ENCODE results near the gene MUTYH.
"Not testable (repeated sequence)": the region's sequence is repeated elsewhere in the genome, so short reads cannot be mapped to it uniquely, and the experiment has no call there.

Gene MUTYH

GRCh38 chr1:45339789-45340558, at the start of gene MUTYH, which contains the start of gene TOE1:
MUTYH (minus strand) TSS chr1:45340440; CDS start chr1:45334505, 5,935 bp downstream.
TOE1 (plus strand) TSS chr1:45340170; CDS start chr1:45340253, 83 bp downstream.
- DNase-seq (ENCODE audit: low read depth), result peak; percentile 73
- peak within 1 kb of the TSS; percentile 86 for H3K4me3 ChIP-seq (ENCODE audit: low read depth, low read length)

- no peak overlapping the region for H3K4me3 ChIP-seq (ENCODE audit: low read depth, low read length)
- no peak for DNase-seq (ENCODE audit: low read depth)
Observed at GRCh38 chr1:45386219-45386618, 46.0 kb upstream of the MUTYH start.

DNA sequence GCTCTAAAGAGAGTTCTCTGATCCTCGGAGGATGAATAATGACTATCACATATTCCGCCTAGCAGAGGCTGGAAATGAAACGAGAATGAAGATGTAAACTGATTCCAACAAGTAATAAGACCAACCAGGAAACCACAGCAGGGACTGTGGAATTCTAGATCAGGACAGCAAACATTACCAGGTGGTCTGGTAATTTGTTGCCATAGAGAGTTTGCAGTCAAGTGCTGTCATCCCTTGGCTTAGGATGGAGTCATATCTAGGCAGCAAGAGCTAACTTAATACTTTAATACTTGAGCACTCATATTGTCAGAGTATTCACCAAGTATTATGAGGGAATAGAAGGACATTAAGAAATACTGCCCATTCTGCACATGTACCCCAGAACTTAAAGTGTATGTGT, 45.1 kb upstream of the MUTYH start:
- DNase-seq (ENCODE audit: low read depth), result no peak
- H3K4me3 ChIP-seq (ENCODE audit: low read depth, low read length), result no peak overlapping the region

GRCh38 chr1:45384213-45384612, 44.0 kb upstream of the MUTYH start:
- DNase-seq (ENCODE audit: low read depth); H3K4me3 ChIP-seq (ENCODE audit: low read depth, low read length): not testable (repeated sequence)

DNA sequence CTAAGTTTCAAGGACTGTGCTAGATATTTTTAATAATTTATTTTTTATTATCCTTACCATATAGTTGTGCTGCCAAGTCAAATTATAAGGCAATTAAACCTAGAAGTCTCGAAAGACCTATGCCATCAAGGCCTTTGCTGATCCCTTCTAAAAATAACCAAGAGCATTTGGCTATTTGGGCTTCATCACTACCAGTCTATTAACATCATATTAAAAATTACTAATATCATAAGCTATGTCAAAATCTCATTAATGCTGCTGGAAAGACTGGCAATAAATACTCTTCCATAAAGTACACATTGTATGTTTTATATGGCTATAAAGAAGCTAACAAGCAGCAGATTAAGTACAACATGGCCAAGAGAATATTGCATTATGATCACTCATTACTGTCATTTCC, 43.0 kb upstream of the MUTYH start:
- no peak for DNase-seq (ENCODE audit: low read depth)
- no peak overlapping the region for H3K4me3 ChIP-seq (ENCODE audit: low read depth, low read length)

DNA sequence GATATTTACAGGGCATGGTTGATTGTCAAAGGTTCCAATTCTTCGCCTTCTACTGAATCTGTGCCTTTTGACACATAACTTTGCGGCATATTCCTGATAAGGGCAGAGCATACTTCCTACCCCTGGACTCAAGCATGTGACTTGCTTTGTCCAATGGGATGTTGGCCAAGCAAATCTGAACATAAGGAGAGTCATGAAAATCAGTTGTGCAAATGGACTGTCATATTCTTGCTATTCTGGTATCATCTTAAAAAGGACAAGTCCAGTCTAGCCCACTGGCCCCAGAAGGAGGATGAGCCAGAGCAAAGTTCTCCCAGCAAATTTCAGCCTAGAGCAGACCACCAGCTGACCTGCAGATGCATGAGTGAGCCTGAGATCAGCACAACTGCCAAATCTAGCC, 41.0 kb upstream of the MUTYH start:
- no peak for DNase-seq (ENCODE audit: low read depth)
- no peak overlapping the region for H3K4me3 ChIP-seq (ENCODE audit: low read depth, low read length)

GRCh38 chr1:45380730-45381129, 40.5 kb upstream of the MUTYH start:
- DNase-seq (ENCODE audit: low read depth), result no peak
- no peak overlapping the region for H3K4me3 ChIP-seq (ENCODE audit: low read depth, low read length)

GRCh38 chr1:45380125-45380524, 39.9 kb upstream of the MUTYH start:
- DNase-seq (ENCODE audit: low read depth), result no peak
- H3K4me3 ChIP-seq (ENCODE audit: low read depth, low read length), result no peak overlapping the region

GRCh38 chr1:45379524-45379923, 39.3 kb upstream of the MUTYH start:
- no peak overlapping the region for H3K4me3 ChIP-seq (ENCODE audit: low read depth, low read length)
- DNase-seq (ENCODE audit: low read depth), result no peak

DNA sequence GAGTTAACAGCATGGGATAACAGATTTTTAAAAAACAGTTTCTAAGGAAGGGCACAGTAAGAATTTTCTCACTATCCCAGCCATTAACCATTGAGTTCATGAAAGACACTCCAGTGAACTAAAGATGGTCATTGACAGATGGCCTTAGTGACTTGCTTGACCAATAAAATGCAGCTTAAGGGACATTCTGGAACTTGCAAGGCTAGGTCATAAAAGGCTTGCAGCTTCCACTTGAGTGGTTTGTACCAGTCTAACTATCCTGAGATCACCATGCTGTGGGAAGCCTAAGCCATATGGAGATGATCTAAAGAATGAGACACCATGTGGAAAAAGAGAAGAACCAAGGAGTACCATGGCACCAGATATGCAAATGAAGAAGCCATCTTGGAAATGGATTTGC, 37.9 kb upstream of the MUTYH start:
- DNase-seq (ENCODE audit: low read depth), result no peak

DNA sequence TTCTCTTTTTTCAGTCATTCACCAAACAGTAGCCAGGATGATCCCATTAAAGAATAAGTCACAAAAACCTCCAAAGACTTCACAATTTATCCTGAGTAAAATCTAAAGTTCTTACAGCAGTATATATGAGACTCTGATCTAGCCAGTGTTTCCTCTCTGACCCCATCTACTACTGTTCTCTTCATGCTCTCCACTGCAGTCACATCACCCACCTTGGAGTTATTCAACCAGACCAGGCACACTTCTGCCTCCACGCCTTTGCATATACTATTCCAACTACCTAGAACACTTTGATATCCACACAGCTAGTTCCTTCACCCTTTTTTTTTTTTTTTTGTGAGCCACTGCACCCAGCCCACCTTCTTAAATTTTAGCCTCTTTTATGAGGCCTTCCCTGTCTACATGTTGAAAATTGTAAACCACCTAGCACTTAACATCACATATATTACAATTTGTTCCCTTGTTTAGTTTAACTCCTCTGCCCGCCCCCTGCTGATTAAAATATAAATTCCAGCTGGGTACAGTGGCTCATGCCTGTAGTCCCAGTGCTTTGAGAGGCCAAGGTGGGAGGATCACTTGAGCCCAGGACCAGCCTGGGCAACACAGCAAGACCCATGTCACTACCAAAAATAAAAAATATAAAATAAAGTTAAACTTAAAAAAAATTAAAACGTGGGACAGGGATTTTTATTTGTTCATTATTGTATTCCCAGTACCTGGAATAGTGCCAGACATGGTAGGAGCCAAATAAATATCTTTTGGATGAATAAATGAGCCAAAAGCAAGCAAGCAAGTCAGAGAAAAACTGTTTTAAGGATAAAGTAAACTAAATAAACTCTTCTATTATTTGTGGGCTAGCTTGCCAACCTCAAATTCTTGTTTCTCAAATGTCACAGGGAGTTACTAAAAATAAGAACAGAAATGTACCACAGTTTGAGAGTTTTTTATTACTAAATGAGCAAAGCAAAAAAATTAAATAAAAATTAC, 35.2 kb upstream of the MUTYH start:
- no peak overlapping the region for H3K4me3 ChIP-seq (ENCODE audit: low read depth, low read length)
- DNase-seq (ENCODE audit: low read depth), result no peak

More for the DNA sequence above, 37.9 kb upstream of the MUTYH start:
- no peak overlapping the region for H3K4me3 ChIP-seq (ENCODE audit: low read depth, low read length)

DNA sequence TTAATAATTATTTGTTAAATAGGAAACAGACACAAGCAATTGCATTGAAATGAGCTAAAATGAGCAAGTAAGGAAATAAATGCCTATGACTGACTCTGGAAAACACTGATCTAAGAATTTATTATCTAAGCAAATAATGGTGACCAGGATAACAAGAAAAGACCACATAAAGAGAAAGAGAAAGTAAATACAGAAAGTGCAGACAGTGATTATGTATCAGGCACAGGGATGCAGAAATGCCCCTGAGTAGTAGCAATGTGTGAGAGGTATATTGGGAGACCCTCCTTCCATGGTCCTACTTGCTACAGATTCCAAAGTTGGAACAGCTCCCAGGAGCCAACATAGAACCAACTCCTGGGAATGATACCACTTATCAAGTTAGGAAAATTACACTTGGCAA, 33.3 kb upstream of the MUTYH start:
- DNase-seq (ENCODE audit: low read depth), result no peak
- H3K4me3 ChIP-seq (ENCODE audit: low read depth, low read length), result no peak overlapping the region

DNA sequence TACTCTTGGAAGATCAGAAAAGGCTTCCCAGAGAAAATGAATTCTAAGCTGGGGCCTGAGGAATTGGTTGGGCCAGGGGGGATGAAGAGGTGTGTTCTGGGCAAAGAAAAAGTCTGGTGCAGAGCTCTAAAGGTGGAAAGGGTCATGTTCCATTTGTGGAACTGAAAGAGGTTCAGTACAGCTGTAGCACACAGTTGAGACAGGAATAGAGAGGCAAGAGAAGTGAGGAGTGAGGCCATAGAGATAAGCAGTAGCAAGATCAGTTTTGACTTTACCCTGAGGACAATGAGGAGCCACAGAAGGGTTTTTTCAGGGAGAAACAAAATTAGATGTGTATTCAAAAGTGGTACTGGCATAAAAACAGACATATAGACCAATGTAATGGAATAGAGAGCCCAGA, 30.3 kb upstream of the MUTYH start:
- no peak for DNase-seq (ENCODE audit: low read depth)
- H3K4me3 ChIP-seq (ENCODE audit: low read depth, low read length), result no peak overlapping the region

DNA sequence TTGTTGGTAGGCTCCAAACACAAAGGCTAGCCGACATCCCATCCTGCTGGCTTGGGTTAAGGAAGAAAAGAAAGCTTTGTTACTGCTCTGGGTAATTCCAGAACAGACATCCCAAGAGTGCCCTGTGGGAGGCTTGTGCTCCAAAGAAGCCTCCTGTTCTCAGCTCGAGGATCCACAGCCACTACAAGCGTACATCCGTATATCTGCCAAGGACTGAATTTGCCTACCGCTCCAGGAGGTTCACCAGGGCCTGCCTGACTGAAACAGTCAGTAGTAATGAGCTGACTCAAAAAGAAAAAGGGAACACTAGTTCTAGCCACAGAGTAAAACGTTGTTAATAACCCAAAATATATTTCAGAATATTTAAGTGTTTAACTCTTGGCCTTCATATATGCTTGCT, 24.8 kb upstream of the MUTYH start:
- no peak overlapping the region for H3K4me3 ChIP-seq (ENCODE audit: low read depth, low read length)
- no peak for DNase-seq (ENCODE audit: low read depth)

- no peak overlapping the region for H3K4me3 ChIP-seq (ENCODE audit: low read depth, low read length)
- no peak for DNase-seq (ENCODE audit: low read depth)
Observed at GRCh38 chr1:45364294-45364693, 24.1 kb upstream of the MUTYH start.

GRCh38 chr1:45360981-45361380, 20.7 kb upstream of the MUTYH start:
- peak; percentile 50 for DNase-seq (ENCODE audit: low read depth)
- not testable (repeated sequence) for H3K4me3 ChIP-seq (ENCODE audit: low read depth, low read length)

GRCh38 chr1:45359882-45360513, 19.8 kb upstream of the MUTYH start:
- peak; percentile 32 for DNase-seq (ENCODE audit: low read depth)
- no peak overlapping the region for H3K4me3 ChIP-seq (ENCODE audit: low read depth, low read length)

DNA sequence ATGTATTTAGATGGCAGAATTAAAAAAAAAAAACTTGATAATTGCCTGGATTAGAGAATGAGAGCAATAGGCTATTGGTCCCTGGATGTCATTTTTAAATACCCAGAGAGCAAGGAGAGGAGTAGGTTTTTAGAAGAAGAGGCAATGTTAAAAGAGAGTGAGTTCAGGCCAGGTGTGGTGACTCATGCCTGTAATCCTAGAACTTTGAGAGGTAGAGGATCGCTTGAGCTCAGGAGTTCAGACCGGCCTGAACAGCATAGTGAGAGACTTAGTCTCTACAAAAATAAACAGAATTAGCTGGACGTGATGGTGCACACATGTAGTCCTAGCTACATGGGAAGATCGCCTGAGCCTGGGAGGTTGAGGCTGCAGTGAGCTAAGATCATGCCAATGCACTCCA, 15.9 kb upstream of the MUTYH start:
- H3K4me3 ChIP-seq (ENCODE audit: low read depth, low read length), result no peak overlapping the region
- no peak for DNase-seq (ENCODE audit: low read depth)

DNA sequence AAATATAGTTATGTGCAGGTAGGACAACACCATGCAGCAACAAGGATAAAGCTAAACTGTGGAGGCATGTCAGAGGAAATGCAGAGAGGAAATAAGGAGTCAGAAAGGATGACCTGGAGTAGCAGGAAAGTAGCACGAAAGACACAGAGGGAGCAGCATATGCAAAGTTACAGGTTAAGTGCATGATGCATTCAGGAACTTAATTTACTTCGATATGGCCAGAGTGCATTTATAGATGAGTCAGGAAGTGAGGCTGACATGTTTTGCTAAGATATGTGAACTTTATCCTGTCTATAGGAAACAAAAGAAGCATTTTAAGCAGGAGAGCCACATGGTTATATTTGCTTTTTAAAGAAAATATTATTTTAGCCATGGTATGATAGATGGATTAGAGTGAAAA, 15.4 kb upstream of the MUTYH start:
- H3K4me3 ChIP-seq (ENCODE audit: low read depth, low read length), result no peak overlapping the region
- DNase-seq (ENCODE audit: low read depth), result no peak

DNA sequence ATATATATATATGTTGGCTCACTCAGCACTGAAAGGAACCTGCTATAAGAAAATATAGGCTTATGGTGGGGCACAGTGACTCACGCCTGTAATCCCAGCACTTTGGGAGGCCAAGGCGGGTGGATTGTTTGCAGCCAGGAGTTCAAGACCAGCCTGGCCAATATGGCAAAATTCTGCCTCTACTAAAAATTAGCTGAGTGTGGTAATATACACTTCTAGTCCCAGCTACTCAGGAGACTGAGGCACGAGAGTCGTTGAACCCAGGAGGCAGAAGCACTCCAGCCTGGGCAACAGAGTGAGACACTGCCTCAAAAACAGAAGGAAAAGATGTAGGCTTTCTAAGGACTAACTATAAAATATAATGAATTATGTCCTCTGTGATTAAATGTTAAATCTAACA, 14.6 kb upstream of the MUTYH start:
- no peak for DNase-seq (ENCODE audit: low read depth)
- no peak overlapping the region for H3K4me3 ChIP-seq (ENCODE audit: low read depth, low read length)

Measured in skeletal muscle cell (primary cell).